GM12801 (cell line): ENCODE results near the gene INPP1.

Source experiments
- CTCF ChIP-seq: IDR thresholded peaks from one replicate; pipeline ENCODE4 v1.5.1; 2011; ENCODE audit warnings: control low read depth; ENCODE audit not compliant: insufficient read length; ENCODE audit errors: extremely low read depth

The INPP1 gene

GRCh38 chr2:190325588-190325987, 17.8 kb upstream of the INPP1 start:
- TF ChIP-seq CTCF: no peak

- TF ChIP-seq CTCF: no peak
These were observed 15.4 kb upstream of the INPP1 start for GRCh38 chr2:190327867-190328572.

- no peak for TF ChIP-seq CTCF
These were observed 14.7 kb upstream of the INPP1 start for GRCh38 chr2:190328573-190329147.

- no peak for TF ChIP-seq CTCF
These were observed 10.0 kb upstream of the INPP1 start for GRCh38 chr2:190333395-190333794.

GRCh38 chr2:190333928-190334327, 9.5 kb upstream of the INPP1 start:
- no peak for TF ChIP-seq CTCF

- TF ChIP-seq CTCF: no peak
These were observed 8.7 kb upstream of the INPP1 start for GRCh38 chr2:190334479-190335224.

- no peak for TF ChIP-seq CTCF
These were observed 8.2 kb upstream of the INPP1 start for GRCh38 chr2:190335225-190335559.
